H1 (cell line): ENCODE measurements around the gene PPP1R10. TPM values are rescaled to one million over a fixed set of nuclear protein-coding genes. Genes with fewer than 3 reads are reported as not detected.

ENCODE experiments used
- CTCF ChIA-PET: fragments of 300-600 bp; sonication (Branson Sonifier 250); formaldehyde crosslinking; loops from one replicate; lab custom pipeline; 2021; ENCODE audit not compliant: partially characterized antibody; lab: Charles Lee
- POLR2A ChIA-PET: fragments of 300-600 bp; sonication (Branson Sonifier 250); formaldehyde crosslinking; loops from one replicate; lab custom pipeline; 2021; ENCODE audit warnings: inconsistent platforms; ENCODE audit not compliant: partially characterized antibody; lab: Charles Lee
- DNase-seq, 2 experiments: peaks; one replicate each; pipeline versions ENCODE4 v3.0.0 to v3.0.0-alpha.2; 2010 to 2022; ENCODE audit warnings: low spot score in 2 of 2, low read depth in 1 of 2, mixed read lengths in 1 of 2
- FAIRE-seq: peaks from 2 replicates; lab custom pipeline; 2011; peaks lifted over from hg19 to GRCh38; lab: Jason Lieb, UNC
- H2AFZ ChIP-seq: 2 replicates; pipeline ENCODE4 v1.8.1; 2012; ENCODE audit warnings: low read length, inconsistent platforms
- H2AK5ac ChIP-seq: 2 replicates; pipeline ENCODE4 v1.6.1; 2013; ENCODE audit warnings: low read depth, low read length
- H2BK120ac ChIP-seq: replicated peaks from 2 replicates; pipeline ENCODE3; 2013; ENCODE audit warnings: low read depth, low read length, inconsistent platforms
- H2BK12ac ChIP-seq: 2 replicates; pipeline ENCODE4 v1.6.1; 2013; ENCODE audit warnings: low read depth, low read length
- H2BK15ac ChIP-seq: 2 replicates; pipeline ENCODE4 v1.6.1; 2013; ENCODE audit warnings: low read length
- H2BK20ac ChIP-seq: 2 replicates; pipeline ENCODE4 v1.6.1; 2013; ENCODE audit warnings: low read length
- H2BK5ac ChIP-seq: 2 replicates; pipeline ENCODE4 v1.6.1; 2013; ENCODE audit warnings: low read depth, low read length
- H3K14ac ChIP-seq: 2 replicates; pipeline ENCODE4 v1.6.1; 2013; ENCODE audit warnings: inconsistent platforms; ENCODE audit not compliant: insufficient read length
- H3K18ac ChIP-seq: 2 replicates; pipeline ENCODE4 v1.6.1; 2013; ENCODE audit warnings: low read length; ENCODE audit errors: extremely low read depth
- H3K23ac ChIP-seq: 2 replicates; pipeline ENCODE4 v1.6.1; 2013; ENCODE audit warnings: inconsistent platforms; ENCODE audit not compliant: insufficient read length
- H3K23me2 ChIP-seq: 2 replicates; pipeline ENCODE4 v1.6.1; 2013; ENCODE audit warnings: low read depth, low read length
- H3K27ac ChIP-seq: 2 replicates; pipeline ENCODE4 v1.6.1; 2011; ENCODE audit warnings: low read depth, low read length, inconsistent platforms
- H3K27me3 ChIP-seq, 4 experiments: replicated peaks in 1 of 4; 1 replicate in 1 of 4; 2 replicates in 3 of 4; pipeline versions ENCODE4 v1.6.1 to v1.8.1; 2011 to 2013; ENCODE audit warnings: low read length in 3 of 4, mild to moderate bottlenecking in 3 of 4, inconsistent platforms in 2 of 4, mixed read lengths in 2 of 4, moderate library complexity in 1 of 4; ENCODE audit not compliant: control insufficient read depth in 3 of 4, insufficient read depth in 3 of 4; ENCODE audit errors: extremely low read depth in 1 of 4
- H3K36me3 ChIP-seq, 4 experiments: 2 replicates each; pipeline versions ENCODE4 v1.6.1 to v1.8.1; 2011 to 2013; ENCODE audit warnings: mild to moderate bottlenecking in 4 of 4, low read length in 3 of 4, moderate library complexity in 2 of 4, control low read depth in 1 of 4, inconsistent platforms in 1 of 4; ENCODE audit not compliant: insufficient read depth in 4 of 4, control insufficient read depth in 2 of 4
- H3K4ac ChIP-seq: replicated peaks from 2 replicates; pipeline ENCODE3; 2013; ENCODE audit warnings: low read length, low read depth, mixed read lengths, inconsistent platforms; ENCODE audit not compliant: insufficient read length
- H3K4me1 ChIP-seq, 4 experiments: replicated peaks in 1 of 4; 1 replicate in 1 of 4; 2 replicates in 3 of 4; pipeline versions ENCODE4 v1.6.1 to v1.8.1; 2011 to 2013; ENCODE audit warnings: low read length in 3 of 4, inconsistent platforms in 2 of 4, mixed read lengths in 1 of 4; ENCODE audit not compliant: insufficient read depth in 4 of 4, control insufficient read depth in 3 of 4
- H3K4me2 ChIP-seq, 2 experiments: 2 replicates each; pipeline versions ENCODE4 v1.6.1 to v1.8.1; 2011 to 2013; ENCODE audit warnings: low read depth in 2 of 2, low read length in 2 of 2, control low read depth in 1 of 2, inconsistent platforms in 1 of 2, mild to moderate bottlenecking in 1 of 2; ENCODE audit not compliant: insufficient read depth in 1 of 2
- H3K4me3 ChIP-seq, 4 experiments: fragments of 200-600, 300-600 bp in 1 of 4; sonication (generic), shearing (Covaris generic), sonication (Bioruptor Twin) in 1 of 4; 2 replicates each; pipeline versions ENCODE4 v1.5.1 to v1.8.1; 2011 to 2016; ENCODE audit warnings: low read length in 4 of 4, low read depth in 3 of 4, control low read depth in 2 of 4, inconsistent platforms in 2 of 4, mild to moderate bottlenecking in 2 of 4, mixed read lengths in 1 of 4, moderate library complexity in 1 of 4; ENCODE audit not compliant: insufficient read depth in 2 of 4; ENCODE audit errors: extremely low read depth in 1 of 4
- H3K56ac ChIP-seq: replicated peaks from 2 replicates; pipeline ENCODE3; 2013; ENCODE audit warnings: low read depth, mild to moderate bottlenecking, mixed read lengths, low read length, inconsistent platforms; ENCODE audit not compliant: insufficient read length
- H3K79me1 ChIP-seq: 2 replicates; pipeline ENCODE4 v1.6.1; 2013; ENCODE audit warnings: low read depth, low read length, control low read depth
- H3K79me2 ChIP-seq, 2 experiments: 2 replicates each; pipeline versions ENCODE4 v1.6.1 to v1.8.1; 2012 to 2013; ENCODE audit warnings: low read length in 2 of 2, mild to moderate bottlenecking in 2 of 2, inconsistent platforms in 1 of 2; ENCODE audit not compliant: insufficient read depth in 2 of 2, control insufficient read depth in 1 of 2
- H3K9ac ChIP-seq, 4 experiments: replicated peaks in 1 of 4; 1 replicate in 1 of 4; 2 replicates in 3 of 4; pipeline versions ENCODE4 v1.6.1 to v1.8.1; 2011 to 2013; ENCODE audit warnings: low read depth in 3 of 4, low read length in 3 of 4, control low read depth in 2 of 4, mild to moderate bottlenecking in 2 of 4, moderate library complexity in 2 of 4, inconsistent platforms in 1 of 4; ENCODE audit errors: extremely low read depth in 1 of 4
- H3K9me3 ChIP-seq, 2 experiments: 2 replicates each; pipeline versions ENCODE4 v1.6.1 to v1.8.1; 2012 to 2013; ENCODE audit warnings: mild to moderate bottlenecking in 2 of 2, moderate library complexity in 2 of 2, control low read depth in 1 of 2, inconsistent platforms in 1 of 2, low read depth in 1 of 2, low read length in 1 of 2, mixed read lengths in 1 of 2; ENCODE audit not compliant: insufficient read depth in 2 of 2
- H4K20me1 ChIP-seq, 2 experiments: replicated peaks in 1 of 2; 2 replicates each; pipeline versions ENCODE3 to v1.8.1; 2011 to 2013; ENCODE audit warnings: inconsistent platforms in 2 of 2, low read length in 2 of 2, mild to moderate bottlenecking in 1 of 2; ENCODE audit not compliant: insufficient read depth in 2 of 2, control insufficient read depth in 1 of 2
- H4K5ac ChIP-seq: 2 replicates; pipeline ENCODE4 v1.6.1; 2013; ENCODE audit warnings: low read length, low read depth, mixed read lengths, inconsistent platforms; ENCODE audit not compliant: insufficient read length
- H4K8ac ChIP-seq: 2 replicates; pipeline ENCODE4 v1.8.0; 2013; ENCODE audit warnings: mild to moderate bottlenecking, moderate library complexity, low read length, inconsistent platforms; ENCODE audit not compliant: insufficient read depth; ENCODE audit errors: extremely low read depth
- H4K91ac ChIP-seq: replicated peaks from 2 replicates; pipeline ENCODE3; 2013; ENCODE audit warnings: low read length, mixed read lengths, inconsistent platforms; ENCODE audit not compliant: insufficient read length
- POLR2A ChIP-seq, 2 experiments: IDR thresholded peaks; 1 replicate in 1 of 2; 2 replicates in 1 of 2; pipeline ENCODE4 v1.6.1; 2011; ENCODE audit warnings: low read depth in 2 of 2, low read length in 2 of 2, mild to moderate bottlenecking in 2 of 2; ENCODE audit errors: control extremely low read depth in 1 of 2
- SAP30 ChIP-seq: fragments of 300-600 bp; sonication (generic); IDR thresholded peaks from 2 replicates; pipeline ENCODE4 v1.7.1; 2012; ENCODE audit warnings: low read length, moderate library complexity, mild to moderate bottlenecking, inconsistent platforms; ENCODE audit not compliant: insufficient read depth, insufficient replicate concordance
- SIX5 ChIP-seq: IDR thresholded peaks from 2 replicates; pipeline ENCODE4 v1.6.1; 2011; ENCODE audit warnings: mild to moderate bottlenecking, low read depth, low read length
- SP2 ChIP-seq: IDR thresholded peaks from 2 replicates; pipeline ENCODE4 v1.6.1; 2012; ENCODE audit warnings: mild to moderate bottlenecking, low read length, inconsistent platforms
- SUZ12 ChIP-seq: fragments of 200-600 bp; sonication (generic); IDR thresholded peaks from 2 replicates; pipeline ENCODE4 v1.6.1; 2012; ENCODE audit warnings: mild to moderate bottlenecking, inconsistent platforms, low read length, moderate library complexity, mixed read lengths
- TBP ChIP-seq: IDR thresholded peaks from 2 replicates; pipeline ENCODE4 v1.6.1; 2011; ENCODE audit warnings: low read depth, low read length, improper control_type of control experiment
- WGBS, 2 experiments: shearing (Covaris generic) in 1 of 2; methylation state at CpG; one replicate each; pipeline versions ENCODE4 v1.1.6 to v1.1.7; 2013 to 2015; ENCODE audit warnings: low lambda C conversion rate in 2 of 2, mixed read lengths in 2 of 2, inconsistent platforms in 1 of 2, low coverage in 1 of 2, missing lambda C conversion rate in 1 of 2; ENCODE audit not compliant: insufficient replicate concordance in 2 of 2, insufficient coverage in 1 of 2, insufficient read length in 1 of 2; ENCODE audit errors: extremely low coverage in 1 of 2, missing lambda C conversion rate in 1 of 2; 5-methylcytosine and 5-hydroxymethylcytosine counted together
- polyA plus RNA-seq, 7 experiments: library from polyadenylated mRNA; depleted of rRNA in 3 of 7; stranded (reverse) in 5 of 7; unstranded in 2 of 7; fragments of >200 nt in 5 of 7; fragments of 200-250 nt in 2 of 7; gene quantifications; 1 replicate in 5 of 7; 2 replicates in 1 of 7; 4 replicates in 1 of 7; pipeline versions ENCODE4 v1.2.1 to v1.2.3, GENCODE V29; 2011 to 2013; ENCODE audit warnings: missing spikeins in 2 of 7, mixed read lengths in 2 of 7
- total RNA-seq: library from RNA; stranded (reverse); fragmentation: NEBNext Ultra II Directional; extraction: Animal tissue kit (Norgen Biotek cat#: 25700); gene quantifications from 2 replicates; pipeline ENCODE4 v1.2.1, GENCODE V29; 2021

The PPP1R10 gene
- total and polyA plus RNA-seq, 2 of the 8 experiments (the other 6 are each of a cell fraction or from before 2014, with no cell fraction given): 23.9 to 89.1 TPM

GRCh38 chr6:30601815-30602641 lies 15.0 kb downstream of the PPP1R10 start:
- FAIRE-seq (no peak), DNase-seq (no peak)
- no peak overlapping the region for H3K14ac ChIP-seq
- H3K4me2 ChIP-seq: no peak overlapping the region
- no peak overlapping the region for H2BK120ac ChIP-seq
- H3K27me3 ChIP-seq: no peaks in the 10 kb centered on the region
- TF ChIP-seq TBP: no peak
- no peak for TF ChIP-seq SIX5
- TF ChIP-seq SP2: no peak
- TF ChIP-seq POLR2A (IDR thresholded peaks at IDR 0.05; ENCODE audit: control extremely low read depth in 1 of 2, low read depth in 2 of 2, low read length in 2 of 2): peak in 1 of 2 experiments; percentile 63; a peak in 1 of 3 replicates
- TF ChIP-seq SAP30: no peak
- no peak for TF ChIP-seq SUZ12
- ChIA-PET POLR2A (interaction anchor here (1.0 to 21.6 kb wide), 15 partner anchors 8 to 112 kb away, joined by 3 to 712 read pairs (median 7); partner anchors contain the start of genes C6orf136, DHX16, GNL1 and MRPS18B), CTCF (interaction anchor here (0.9 to 5.7 kb wide), 5 partner anchors 9 to 119 kb away, joined by 3 to 35 read pairs (median 3); no protein-coding TSS in a partner anchor)
- H2BK5ac ChIP-seq: no peak overlapping the region
- peaks cover 54 to 68% (median 63%) of the 10 kb centered on the region in 4 experiments for H3K36me3 ChIP-seq
- no peak overlapping the region for H3K18ac ChIP-seq
- no peak overlapping the region for H3K56ac ChIP-seq
- H3K23ac ChIP-seq: no peak overlapping the region
- no peak overlapping the region for H3K4me3 ChIP-seq
- 92% methylated on average over 28 of the region's 39 CpGs; no CpG with 5 or more reads in 1 of the 2 experiments for WGBS, 2 experiments
- H3K4ac ChIP-seq: no peak overlapping the region
- H2AK5ac ChIP-seq: no peak overlapping the region
- H2AFZ ChIP-seq: no peak overlapping the region
- no peak overlapping the region for H3K27ac ChIP-seq
- no peak overlapping the region for H4K91ac ChIP-seq
- no peak overlapping the region for H2BK12ac ChIP-seq
- H3K23me2 ChIP-seq: no peaks in the 10 kb centered on the region; the same call in 1 of the 2 replicates
- H4K5ac ChIP-seq: no peak overlapping the region
- H3K4me1 ChIP-seq: no peaks in the 10 kb centered on the region
- no peak overlapping the region for H3K9ac ChIP-seq
- no peaks in the 10 kb centered on the region for H3K79me2 ChIP-seq
- H2BK15ac ChIP-seq: no peak overlapping the region
- H4K20me1 ChIP-seq: peaks cover 11 to 38% of the 10 kb centered on the region in 2 experiments
- H3K9me3 ChIP-seq: no peaks in the 10 kb centered on the region
- no peak overlapping the region for H2BK20ac ChIP-seq
- no peak overlapping the region; the same call in 1 of the 2 replicates for H4K8ac ChIP-seq
- no peaks in the 10 kb centered on the region; the same call in none of the 2 replicates for H3K79me1 ChIP-seq
